B cell (primary cell): Measurements from ENCODE around the gene SPTY2D1.

Experiments
- CTCF ChIP-seq: fragments of 200-600 bp; IDR thresholded peaks from one replicate; pipeline ENCODE4 v1.8.0; 2022; ENCODE audit warnings: antibody characterized with exemption, mild to moderate bottlenecking
- EZH2 ChIP-seq: IDR thresholded peaks from 2 replicates; pipeline ENCODE4 v1.6.1; 2012; ENCODE audit warnings: borderline replicate concordance, low read depth, mild to moderate bottlenecking, moderate library complexity, low read length; ENCODE audit not compliant: insufficient read depth, poor library complexity, severe bottlenecking

GRCh38 chr11:18575361-18575760 lies 58.8 kb downstream of the SPTY2D1 start:
- TF ChIP-seq CTCF (no peak), EZH2 (no peak)
